Ectodermal cell (in vitro differentiated cells): Measurements from ENCODE around the gene FOXA2.
"Not testable (repeated sequence)": the region's sequence is repeated elsewhere in the genome, so short reads cannot be mapped to it uniquely, and the experiment has no call there.

Experiments
- H3K27ac ChIP-seq: 2 replicates; pipeline ENCODE4 v1.7.0; 2013; ENCODE audit warnings: mild to moderate bottlenecking, low read depth, low read length; ENCODE audit not compliant: insufficient read depth, poor library complexity, severe bottlenecking
- H3K27me3 ChIP-seq: 2 replicates; pipeline ENCODE4 v1.7.0; 2013; ENCODE audit warnings: mild to moderate bottlenecking, low read length; ENCODE audit not compliant: insufficient read depth, control insufficient read depth, poor library complexity, severe bottlenecking
- H3K36me3 ChIP-seq: one replicate; pipeline ENCODE4 v1.7.0; 2013; ENCODE audit warnings: low read length; ENCODE audit not compliant: control insufficient read depth, insufficient read depth
- H3K4me1 ChIP-seq: one replicate; pipeline ENCODE4 v1.7.0; 2013; ENCODE audit warnings: low read length; ENCODE audit not compliant: control insufficient read depth, insufficient read depth
- H3K4me3 ChIP-seq: 2 replicates; pipeline ENCODE4 v1.7.0; 2013; ENCODE audit warnings: low read depth, low read length, control low read depth; ENCODE audit not compliant: insufficient read depth
- H3K9me3 ChIP-seq: 2 replicates; pipeline ENCODE4 v1.7.0; 2013; ENCODE audit warnings: mild to moderate bottlenecking, low read length, moderate library complexity; ENCODE audit not compliant: control insufficient read depth
- WGBS, 2 experiments: methylation state at CpG; one replicate each; pipeline ENCODE4 v1.1.7; 2013; ENCODE audit warnings: missing lambda C conversion rate in 2 of 2; 5-methylcytosine and 5-hydroxymethylcytosine counted together

The FOXA2 gene

GRCh38 chr20:22615425-22615824 is 31.1 kb upstream of the FOXA2 start:
- 91 to 92% methylated on average over 6 of the region's 6 CpGs for WGBS, 2 experiments
- Histone ChIP-seq H3K4me1 (peaks cover 12% of the 10 kb centered on the region), H3K27me3 (no peaks in the 10 kb centered on the region), H3K9me3 (no peaks in the 10 kb centered on the region), H3K4me3 (no peak overlapping the region), H3K27ac (no peak overlapping the region), H3K36me3 (no peaks in the 10 kb centered on the region)

DNA sequence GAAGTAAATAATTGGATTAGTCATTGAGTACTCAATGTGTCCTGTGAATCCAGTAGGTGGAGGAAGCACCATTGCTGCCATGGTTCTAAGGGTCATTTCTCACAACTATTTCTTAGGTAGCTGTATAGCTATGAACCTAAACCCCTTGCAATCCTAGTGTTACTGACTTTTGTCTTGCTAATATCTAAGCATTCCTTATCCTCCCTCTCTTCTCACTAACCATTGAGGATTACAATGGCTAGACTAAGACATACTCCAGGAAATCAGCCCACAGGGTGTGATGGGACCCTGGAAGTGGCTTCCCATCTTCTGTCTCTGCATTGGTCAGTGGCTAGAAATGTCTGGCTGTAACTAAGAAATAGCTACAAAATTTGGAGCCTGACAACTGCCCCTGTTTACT is 27.3 kb upstream of the FOXA2 start:
- Histone ChIP-seq H3K4me3 (no peak overlapping the region), H3K36me3 (no peaks in the 10 kb centered on the region), H3K27ac (no peak overlapping the region), H3K9me3 (no peaks in the 10 kb centered on the region), H3K27me3 (no peaks in the 10 kb centered on the region), H3K4me1 (peaks cover 2% of the 10 kb centered on the region)

DNA sequence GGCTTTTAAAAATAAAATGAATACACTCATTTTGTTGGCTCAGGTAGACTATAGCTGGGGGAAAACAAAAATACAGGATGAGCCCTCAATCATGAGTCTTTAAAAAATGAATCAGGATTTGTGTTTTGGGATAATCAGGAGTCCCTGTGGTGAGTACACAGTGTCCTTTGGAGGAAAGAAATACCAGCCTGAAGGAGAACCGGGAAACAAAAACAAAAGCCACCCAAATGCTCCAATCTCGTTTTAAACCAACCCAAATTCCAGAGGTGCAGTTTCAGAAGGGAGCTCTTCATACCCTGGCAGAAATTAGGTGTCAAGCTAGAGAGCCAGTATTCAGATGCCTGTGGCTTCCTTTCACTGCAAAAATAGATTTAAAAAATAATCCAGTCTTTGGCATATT is 23.3 kb upstream of the FOXA2 start:
- Histone ChIP-seq H3K27me3 (peaks cover 3% of the 10 kb centered on the region), H3K36me3 (no peaks in the 10 kb centered on the region), H3K27ac (no peak overlapping the region), H3K4me3 (no peak overlapping the region), H3K4me1 (peaks cover 2% of the 10 kb centered on the region), H3K9me3 (no peaks in the 10 kb centered on the region)
- WGBS, 2 experiments, result 22 to 23% methylated on average over 2 of the region's 2 CpGs

DNA sequence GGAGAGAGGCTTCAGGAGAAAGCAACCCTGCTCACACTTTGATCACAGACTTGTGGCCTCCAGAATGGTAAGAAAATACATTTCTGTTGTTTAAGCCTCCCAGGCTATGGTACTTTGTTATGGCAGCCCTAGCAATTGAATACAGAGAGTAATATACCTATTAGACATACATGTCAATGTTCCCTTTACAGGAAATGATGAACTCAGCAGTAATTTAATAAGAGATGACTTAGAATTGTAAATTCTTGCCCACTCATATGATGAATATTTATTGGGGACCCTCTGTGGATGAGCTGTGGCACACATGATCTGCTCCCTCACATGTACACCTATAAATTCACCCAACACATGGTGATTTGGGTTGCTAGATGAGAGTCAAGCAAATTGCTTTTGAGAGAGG is 20.4 kb upstream of the FOXA2 start:
- no peaks in the 10 kb centered on the region for H3K36me3 ChIP-seq
- peaks cover 3% of the 10 kb centered on the region for H3K27me3 ChIP-seq
- no peaks in the 10 kb centered on the region for H3K9me3 ChIP-seq
- H3K27ac ChIP-seq, result no peak overlapping the region
- H3K4me1 ChIP-seq, result no peaks in the 10 kb centered on the region
- H3K4me3 ChIP-seq, result no peak overlapping the region

DNA sequence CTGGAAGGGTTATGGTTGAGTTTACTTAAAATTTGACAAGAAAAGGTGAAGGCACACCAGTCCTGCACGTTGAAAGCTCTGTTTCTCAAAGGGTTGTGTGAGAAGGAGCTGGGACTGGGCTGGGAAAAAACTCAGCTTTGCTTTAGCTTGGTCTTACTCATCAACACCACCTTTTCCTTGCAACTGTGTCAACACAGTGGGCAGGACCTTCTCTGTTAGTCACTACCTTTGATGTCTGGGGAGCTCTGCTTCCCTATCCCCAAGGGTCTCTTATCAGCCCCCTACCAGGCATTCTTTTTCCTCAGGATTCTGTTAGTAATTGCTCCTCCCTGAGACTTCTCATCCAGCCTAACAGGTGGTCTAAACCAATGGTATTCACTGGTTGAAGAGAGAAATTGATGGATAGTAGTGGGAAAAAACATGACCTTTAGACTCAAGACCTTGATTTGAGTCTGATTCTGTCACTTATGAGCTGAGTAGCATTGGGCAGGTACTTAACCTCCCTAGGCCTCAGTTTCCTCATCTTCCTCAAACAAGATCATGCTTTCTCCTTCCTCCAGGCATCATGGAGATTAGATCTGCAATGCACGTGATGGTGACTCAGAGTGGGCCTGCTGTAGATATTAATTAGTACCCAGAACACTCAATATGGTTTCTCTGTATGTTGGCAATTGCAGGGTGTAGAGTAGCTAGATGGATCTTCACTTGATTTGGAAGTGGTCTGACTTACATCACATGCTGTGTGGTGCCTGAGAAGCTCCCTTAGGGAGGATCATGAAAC is 17.2 kb upstream of the FOXA2 start:
- Histone ChIP-seq H3K4me3 (no peak overlapping the region), H3K27me3 (peaks cover 3% of the 10 kb centered on the region), H3K27ac (no peak overlapping the region), H3K9me3 (no peaks in the 10 kb centered on the region), H3K36me3 (no peaks in the 10 kb centered on the region), H3K4me1 (no peaks in the 10 kb centered on the region)
- 60 to 76% methylated on average over 2 of the region's 2 CpGs for WGBS, 2 experiments

- H3K27me3 ChIP-seq, result peaks cover 13% of the 10 kb centered on the region
- not testable (repeated sequence) for H3K36me3 ChIP-seq, H3K9me3 ChIP-seq, H3K4me1 ChIP-seq, H3K27ac ChIP-seq, H3K4me3 ChIP-seq
- WGBS, 2 experiments, result 93 to 100% methylated on average over 1 of the region's 2 CpGs
Measured at GRCh38 chr20:22599258-22599657, 14.9 kb upstream of the FOXA2 start.

GRCh38 chr20:22597303-22597702 is 12.9 kb upstream of the FOXA2 start:
- Histone ChIP-seq H3K27me3 (peaks cover 22% of the 10 kb centered on the region), H3K27ac (no peak overlapping the region), H3K4me3 (no peak overlapping the region), H3K4me1 (no peaks in the 10 kb centered on the region), H3K36me3 (no peaks in the 10 kb centered on the region), H3K9me3 (no peaks in the 10 kb centered on the region)
- WGBS, 2 experiments, result 87 to 96% methylated on average over 1 of the region's 1 CpG

- H3K9me3 ChIP-seq, result no peaks in the 10 kb centered on the region
- no peaks in the 10 kb centered on the region for H3K4me1 ChIP-seq
- H3K36me3 ChIP-seq, result no peaks in the 10 kb centered on the region
- H3K27me3 ChIP-seq, result peaks cover 82% of the 10 kb centered on the region
- WGBS, 2 experiments, result 0 to 3% methylated on average over 1 of the region's 1 CpG
- no peak overlapping the region for H3K4me3 ChIP-seq
- no peak overlapping the region for H3K27ac ChIP-seq
Measured at GRCh38 chr20:22590662-22591061, 6.3 kb upstream of the FOXA2 start.

- 2% methylated on average over 47 of the region's 47 CpGs for WGBS, 2 experiments
- peaks cover 14% of the 10 kb centered on the region for H3K4me1 ChIP-seq
- H3K27ac ChIP-seq, result no peak overlapping the region
- H3K9me3 ChIP-seq, result no peaks in the 10 kb centered on the region
- H3K36me3 ChIP-seq, result no peaks in the 10 kb centered on the region
- no peak overlapping the region for H3K4me3 ChIP-seq
- H3K27me3 ChIP-seq, result peaks cover 100% of the 10 kb centered on the region
Measured at GRCh38 chr20:22586645-22587310, 2.4 kb upstream of the FOXA2 start.

DNA sequence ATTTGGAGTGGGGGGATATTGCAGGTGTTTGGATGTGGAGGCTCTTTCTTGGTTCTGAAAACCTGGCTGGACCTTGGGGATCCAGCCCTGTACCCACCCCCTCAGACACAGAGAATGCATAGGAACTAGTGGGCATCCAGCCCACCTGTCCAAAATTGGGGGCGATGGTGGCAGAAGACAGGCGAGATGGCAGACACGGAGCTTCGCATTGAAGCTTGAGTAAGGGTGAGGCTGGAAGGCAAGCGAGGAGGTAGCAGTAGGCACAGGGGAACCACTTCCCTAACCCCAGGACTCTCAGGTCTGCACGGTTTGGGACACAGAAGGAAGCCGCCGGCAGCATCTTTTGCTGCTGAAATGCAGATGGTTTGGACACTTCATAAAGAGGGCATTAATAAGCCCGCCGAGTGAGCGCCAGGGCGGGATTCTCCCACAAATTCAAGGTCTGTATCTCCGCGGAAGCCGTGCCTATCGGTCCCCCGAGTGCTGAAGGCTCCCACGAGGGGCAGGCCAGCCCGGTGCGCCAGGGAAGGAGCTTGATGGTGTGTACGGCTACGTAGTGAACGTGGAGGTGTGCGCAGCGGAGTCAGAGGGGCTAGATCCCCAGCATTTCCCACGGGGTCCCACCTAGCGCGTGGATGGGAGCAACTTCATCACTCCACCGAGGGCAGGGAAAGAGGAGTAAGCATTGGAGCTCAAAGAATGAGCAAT is 1.6 kb upstream of the FOXA2 start:
- Histone ChIP-seq H3K27me3 (peaks cover 100% of the 10 kb centered on the region), H3K27ac (no peak overlapping the region), H3K4me1 (peaks cover 14% of the 10 kb centered on the region), H3K4me3 (no peak overlapping the region), H3K9me3 (no peaks in the 10 kb centered on the region), H3K36me3 (no peaks in the 10 kb centered on the region)
- WGBS, 2 experiments, result 24 to 26% methylated on average over 29 of the region's 29 CpGs
